K562 (cell line): ENCODE results near the gene MED22. TPM values are rescaled to one million over a fixed set of nuclear protein-coding genes. Genes with fewer than 3 reads are reported as not detected.

ENCODE experiments used
- DEAF1 ChIP-seq: fragments of 450-650 bp; formaldehyde crosslinking; IDR thresholded peaks from 2 replicates; pipeline ENCODE4 v1.4.0; 2020; ENCODE audit warnings: mild to moderate bottlenecking, moderate library complexity
- GABPB1 ChIP-seq: sonication (generic); formaldehyde crosslinking; IDR thresholded peaks from 2 replicates; pipeline ENCODE4 v1.8.0; 2022; ENCODE audit warnings: mild to moderate bottlenecking, missing genetic modification reagents
- ILK ChIP-seq: fragments of 450-650 bp; IDR thresholded peaks from 2 replicates; pipeline ENCODE4 v1.6.1; 2016; ENCODE audit warnings: missing genetic modification characterization, low read depth, mild to moderate bottlenecking, missing compliant biosample characterization, moderate library complexity, borderline replicate concordance
- RERE ChIP-seq: sonication (generic); formaldehyde crosslinking; IDR thresholded peaks from 2 replicates; pipeline ENCODE4 v1.8.0; 2023; ENCODE audit warnings: missing genetic modification reagents, mild to moderate bottlenecking, borderline replicate concordance
- XRCC5 ChIP-seq: fragments of 200-400 bp; formaldehyde crosslinking; IDR thresholded peaks from 2 replicates; pipeline ENCODE4 v1.6.1; 2017; ENCODE audit warnings: low read depth, mild to moderate bottlenecking, low read length
- ZBTB12 ChIP-seq: fragments of 250-450 bp; sonication (Bioruptor Pico); IDR thresholded peaks from 2 replicates; pipeline ENCODE4 v1.4.0; 2020
- ZFPM2 ChIP-seq: fragments of 250-450 bp; sonication (Bioruptor Pico); IDR thresholded peaks from 2 replicates; pipeline ENCODE4 v1.5.1; 2022; ENCODE audit warnings: mild to moderate bottlenecking
- polyA plus RNA-seq, 8 experiments: library from polyadenylated mRNA; depleted of rRNA in 4 of 8; stranded (reverse) in 5 of 8; unstranded in 3 of 8; fragments of >200 nt; fragmentation: Nextera tagmentation in 2 of 8; fragmentation: Illumina TruSeq in 1 of 8; extraction: Ambion mirVana in 2 of 8; extraction: Trizol in 1 of 8; gene quantifications; 2 replicates each; pipeline versions ENCODE4 v1.2.1 to v1.2.3, GENCODE V29; 2011 to 2014; ENCODE audit warnings: inconsistent platforms in 1 of 8, missing spikeins in 1 of 8
- total RNA-seq, 7 experiments: library from RNA; depleted of rRNA in 6 of 7; stranded (reverse); fragments of >200 nt in 6 of 7; fragmentation: Illumina TruSeq in 2 of 7; extraction: Trizol in 2 of 7; gene quantifications; 2 replicates each; pipeline versions ENCODE4 v1.2.1 to v1.2.3, GENCODE V29; 2011 to 2021; ENCODE audit warnings: low replicate concordance in 1 of 7

MED22 gene
- total and polyA plus RNA-seq, 9 of the 15 experiments (the other 6 are each of a cell fraction or from before 2014, with no cell fraction given): 0.73 to 35.6 (median 22.3) TPM

DNA sequence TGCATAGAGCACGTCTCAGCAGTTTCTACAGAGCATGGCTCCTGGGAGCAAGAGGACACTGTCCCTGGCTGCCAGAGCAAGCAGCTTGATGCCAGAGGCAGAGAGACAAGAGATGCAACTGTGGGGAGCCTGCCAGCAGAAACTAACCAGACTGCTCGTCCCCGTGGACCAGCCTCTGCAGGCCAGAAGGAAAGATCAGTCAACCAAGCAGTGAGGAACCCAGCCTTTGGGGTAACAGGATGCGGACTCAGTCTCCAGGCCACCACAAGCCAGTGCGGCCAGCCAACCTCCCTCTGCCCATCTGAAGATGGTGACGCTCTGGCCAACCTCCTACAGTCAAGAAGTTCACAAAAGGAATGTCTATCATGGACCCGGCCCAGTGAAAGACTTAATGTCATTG lies 24.2 kb upstream of the MED22 start (continued):
- TF ChIP-seq XRCC5 (no peak), ZBTB12 (CRISPR knock-in tag) (no peak), GABPB1 (CRISPR knock-in tag) (peak; percentile 21; the same call in 1 of the 2 replicates), ILK (no peak), DEAF1 (CRISPR knock-in tag) (no peak), ZFPM2 (CRISPR knock-in tag) (no peak), RERE (CRISPR knock-in tag) (0 out of 2 replicates have a peak, but pooled peaks have one; percentile 33)
- TF ChIP-seq, all 486 proteins: peak for 3
